Measurements from ENCODE around the gene CAMK2A.

The CAMK2A gene

GRCh38 chr5:150283904-150284303, 5.7 kb downstream of the CAMK2A start:
- DNase-seq (ENCODE audit: insufficient read length, low spot score), result no peak
- FAIRE-seq, result no peak

- DNase-seq (ENCODE audit: insufficient read length, low spot score) (no peak), FAIRE-seq (no peak)
These were observed 7.6 kb downstream of the CAMK2A start for GRCh38 chr5:150281987-150282386.

- no peak for DNase-seq (ENCODE audit: insufficient read length, low spot score)
- peak; percentile 58 for FAIRE-seq
These were observed 10.1 kb downstream of the CAMK2A start for GRCh38 chr5:150279330-150280020.

- DNase-seq (ENCODE audit: insufficient read length, low spot score), result peak; percentile 85
- FAIRE-seq, result no peak
These were observed 10.7 kb downstream of the CAMK2A start for GRCh38 chr5:150278916-150279315.

GRCh38 chr5:150278046-150278730, 11.4 kb downstream of the CAMK2A start:
- peak; percentile 16 for FAIRE-seq
- DNase-seq (ENCODE audit: insufficient read length, low spot score), result no peak

GRCh38 chr5:150277043-150277442, 12.5 kb downstream of the CAMK2A start:
- FAIRE-seq, result no peak
- no peak for DNase-seq (ENCODE audit: insufficient read length, low spot score)

- no peak for FAIRE-seq
- DNase-seq (ENCODE audit: insufficient read length, low spot score), result no peak
These were observed 14.8 kb downstream of the CAMK2A start for GRCh38 chr5:150274811-150275210.

GRCh38 chr5:150272531-150272930, 17.0 kb downstream of the CAMK2A start:
- DNase-seq (ENCODE audit: insufficient read length, low spot score), result peak; percentile 62
- no peak for FAIRE-seq

- DNase-seq (ENCODE audit: insufficient read length, low spot score) (no peak), FAIRE-seq (no peak)
These were observed 17.6 kb downstream of the CAMK2A start for GRCh38 chr5:150271923-150272322.

- no peak for FAIRE-seq
- no peak for DNase-seq (ENCODE audit: insufficient read length, low spot score)
These were observed 18.3 kb downstream of the CAMK2A start for GRCh38 chr5:150271296-150271692.

GRCh38 chr5:150270541-150271295, 18.9 kb downstream of the CAMK2A start:
- DNase-seq (ENCODE audit: insufficient read length, low spot score), result no peak
- no peak for FAIRE-seq

- no peak for DNase-seq (ENCODE audit: insufficient read length, low spot score)
- FAIRE-seq, result no peak
These were observed 22.7 kb downstream of the CAMK2A start for GRCh38 chr5:150266871-150267291.

- FAIRE-seq (no peak), DNase-seq (ENCODE audit: insufficient read length, low spot score) (no peak)
These were observed 23.6 kb downstream of the CAMK2A start for GRCh38 chr5:150265870-150266383.

- FAIRE-seq (no peak), DNase-seq (ENCODE audit: insufficient read length, low spot score) (no peak)
These were observed 24.6 kb downstream of the CAMK2A start for GRCh38 chr5:150264667-150265603.

- FAIRE-seq, result peak; percentile 85
- peak; percentile 77 for DNase-seq (ENCODE audit: insufficient read length, low spot score)
These were observed 25.6 kb downstream of the CAMK2A start for GRCh38 chr5:150263801-150264621.

GRCh38 chr5:150263375-150263775, 26.2 kb downstream of the CAMK2A start:
- no peak for DNase-seq (ENCODE audit: insufficient read length, low spot score)
- FAIRE-seq, result peak; percentile 99

GRCh38 chr5:150262502-150262901, 27.1 kb downstream of the CAMK2A start:
- FAIRE-seq, result no peak

GRCh38 chr5:150261231-150261630, 28.3 kb downstream of the CAMK2A start:
- DNase-seq (ENCODE audit: insufficient read length, low spot score), result no peak
- peak; percentile 4 for FAIRE-seq

More at GRCh38 chr5:150262502-150262901, 27.1 kb downstream of the CAMK2A start:
- no peak for DNase-seq (ENCODE audit: insufficient read length, low spot score)

- DNase-seq (ENCODE audit: insufficient read length, low spot score) (no peak), FAIRE-seq (peak; percentile 28)
These were observed 31.4 kb downstream of the CAMK2A start for GRCh38 chr5:150258130-150258529.
